RWPE1 (cell line): Measurements from ENCODE around the gene LY6G6C.
A peak's percentile ranks its signal among the peaks of the same experiment; 100 is the strongest.

Experiments
- CTCF ChIA-PET: fragments of 350-600 bp; sonication (Branson Sonifier 250); formaldehyde crosslinking; extraction: SDS; loops from one replicate; lab custom pipeline; 2021; lab: Yijun Ruan, JAX
- POLR2A ChIA-PET: fragments of 400-600 bp; formaldehyde crosslinking; extraction: SDS; loops from one replicate; lab custom pipeline; 2020; ENCODE audit warnings: antibody characterized with exemption; ENCODE audit not compliant: low non-redundant PET; lab: Yijun Ruan, JAX
- DNase-seq: peaks from one replicate; pipeline ENCODE4 v3.0.0; 2012; ENCODE audit warnings: low spot score
- H3K27ac ChIP-seq: fragments of 450-650 bp; 2 replicates; pipeline ENCODE4 v1.5.1; 2017
- TF ChIP-seq, protein P1 (sequence below): fragments of 450-650 bp; conservative IDR thresholded peaks from 2 replicates; pipeline ENCODE4 v1.5.1; 2017; ENCODE audit warnings: low read depth, mild to moderate bottlenecking

Gene LY6G6C

DNA sequence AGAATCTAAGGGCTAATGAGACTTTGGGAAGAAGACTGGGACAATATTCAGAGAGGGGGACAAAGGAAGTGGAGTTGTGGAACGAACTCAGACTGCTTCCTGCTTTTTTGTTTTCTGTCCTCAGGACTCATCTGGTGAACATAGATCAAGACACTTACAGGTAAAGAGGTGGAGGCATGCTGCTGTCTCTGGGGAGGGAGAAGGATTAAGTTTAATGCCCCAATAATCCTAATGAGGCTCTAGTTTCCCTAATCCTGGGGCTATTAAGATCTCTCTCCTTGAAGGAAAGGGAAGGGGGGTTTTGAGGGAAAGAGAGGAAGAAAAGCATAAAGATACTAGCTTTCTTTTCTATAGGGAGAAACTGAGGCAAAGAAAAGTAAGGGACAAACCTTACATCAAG lies 22.9 kb upstream of the LY6G6C start:
- no peak for DNase-seq
- CTCF ChIA-PET, result interaction anchor here (1.1 kb wide), 1 partner anchor 9 kb away, joined by 4 read pairs; no protein-coding TSS in a partner anchor
- H3K27ac ChIP-seq, result peak overlapping the region; percentile 20; the same call in 1 of the 2 replicates
- POLR2A ChIA-PET, result no interaction called here
- TF ChIP-seq, protein P1, sequence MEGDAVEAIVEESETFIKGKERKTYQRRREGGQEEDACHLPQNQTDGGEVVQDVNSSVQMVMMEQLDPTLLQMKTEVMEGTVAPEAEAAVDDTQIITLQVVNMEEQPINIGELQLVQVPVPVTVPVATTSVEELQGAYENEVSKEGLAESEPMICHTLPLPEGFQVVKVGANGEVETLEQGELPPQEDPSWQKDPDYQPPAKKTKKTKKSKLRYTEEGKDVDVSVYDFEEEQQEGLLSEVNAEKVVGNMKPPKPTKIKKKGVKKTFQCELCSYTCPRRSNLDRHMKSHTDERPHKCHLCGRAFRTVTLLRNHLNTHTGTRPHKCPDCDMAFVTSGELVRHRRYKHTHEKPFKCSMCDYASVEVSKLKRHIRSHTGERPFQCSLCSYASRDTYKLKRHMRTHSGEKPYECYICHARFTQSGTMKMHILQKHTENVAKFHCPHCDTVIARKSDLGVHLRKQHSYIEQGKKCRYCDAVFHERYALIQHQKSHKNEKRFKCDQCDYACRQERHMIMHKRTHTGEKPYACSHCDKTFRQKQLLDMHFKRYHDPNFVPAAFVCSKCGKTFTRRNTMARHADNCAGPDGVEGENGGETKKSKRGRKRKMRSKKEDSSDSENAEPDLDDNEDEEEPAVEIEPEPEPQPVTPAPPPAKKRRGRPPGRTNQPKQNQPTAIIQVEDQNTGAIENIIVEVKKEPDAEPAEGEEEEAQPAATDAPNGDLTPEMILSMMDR, result no peak

DNA sequence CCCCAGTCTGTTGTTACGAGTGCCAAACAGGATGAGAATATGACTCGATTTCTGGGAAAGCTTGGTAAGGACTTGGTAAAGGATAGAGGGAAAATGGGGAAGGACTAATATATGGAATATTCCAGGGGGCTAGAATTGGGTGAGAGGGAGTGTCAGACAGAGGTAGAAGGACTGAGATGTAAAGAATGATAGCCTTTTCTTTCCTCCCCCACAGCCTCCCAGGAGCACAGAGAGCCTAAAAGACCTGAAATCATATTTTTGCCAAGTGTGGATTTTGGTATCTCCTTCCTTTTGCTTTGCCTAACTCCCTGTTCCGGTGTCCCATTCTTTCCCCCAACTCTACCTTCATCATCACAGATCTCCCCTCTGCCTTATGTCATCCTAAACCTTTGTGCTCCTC lies 21.3 kb upstream of the LY6G6C start:
- no peak overlapping the region for H3K27ac ChIP-seq
- DNase-seq, result no peak
- ChIA-PET CTCF (interaction anchor here (0.7 kb wide), 1 partner anchor 19 kb away, joined by 4 read pairs; the partner anchor contains the start of gene MPIG6B), POLR2A (no interaction called here)
- TF ChIP-seq, protein P1, result no peak

DNA sequence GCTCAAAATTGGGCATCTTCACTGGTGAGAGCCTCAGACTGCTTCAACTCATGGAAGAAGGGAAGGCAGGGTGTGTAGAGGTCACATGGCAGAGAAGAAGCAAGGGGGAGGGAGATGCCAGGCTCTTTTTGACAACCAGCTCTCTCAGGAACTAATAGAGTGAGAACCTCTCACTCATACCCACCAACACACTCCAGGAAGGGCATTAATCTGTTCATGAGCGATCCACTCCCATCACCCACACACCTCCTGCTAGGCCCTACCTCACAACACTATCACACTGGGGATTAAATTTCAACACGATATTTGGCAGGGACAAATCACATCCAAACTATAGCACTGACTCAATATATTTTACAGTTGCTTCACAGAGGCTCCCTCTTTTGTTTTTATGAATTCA lies 20.3 kb upstream of the LY6G6C start:
- H3K27ac ChIP-seq, result no peak overlapping the region
- no peak for DNase-seq
- CTCF ChIA-PET, result interaction anchor here (0.6 to 0.7 kb wide), 2 partner anchors 22 to 70 kb away, joined by 3 to 4 read pairs; no protein-coding TSS in a partner anchor
- POLR2A ChIA-PET, result no interaction called here
- TF ChIP-seq, protein P1, result no peak

DNA sequence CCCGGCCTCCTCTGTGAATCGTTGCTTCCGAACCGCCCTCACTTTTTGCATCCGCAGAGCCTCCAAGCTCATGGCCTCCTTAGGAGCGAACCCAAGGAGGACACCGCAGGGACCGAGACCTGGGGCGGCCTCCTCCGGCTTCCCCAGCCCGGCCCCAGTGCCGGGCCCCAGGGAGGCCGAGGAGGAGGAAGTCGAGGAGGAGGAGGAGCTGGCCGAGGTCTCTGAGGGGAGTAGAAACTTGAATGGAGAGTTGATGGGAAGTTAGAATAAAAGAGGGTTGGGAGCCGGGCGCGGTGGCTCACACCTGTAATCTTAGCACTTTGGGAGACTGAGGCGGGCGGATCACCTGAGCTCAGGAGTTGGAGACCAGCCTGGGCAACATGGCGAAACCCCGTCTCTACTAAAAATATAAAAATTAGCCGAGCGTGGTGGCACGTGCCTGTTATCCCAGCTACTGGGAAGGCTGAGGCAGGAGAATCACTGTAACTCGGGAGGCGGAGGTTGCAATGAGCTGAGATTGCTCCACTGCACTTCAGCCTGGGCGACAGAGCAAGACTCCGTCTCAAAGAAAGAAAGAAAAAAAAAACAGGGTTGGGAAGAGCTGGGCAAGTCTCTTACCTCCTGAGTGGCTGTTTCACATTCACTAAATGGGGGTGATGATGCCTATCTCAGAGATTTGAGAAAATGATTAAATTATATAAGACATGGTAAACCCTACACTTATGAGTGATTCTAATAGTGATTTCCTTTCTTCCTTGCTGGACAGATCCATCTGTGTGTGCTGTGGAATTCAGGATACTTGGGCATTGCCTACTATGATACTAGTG lies 19.1 kb upstream of the LY6G6C start:
- TF ChIP-seq, protein P1, result no peak
- CTCF ChIA-PET, result interaction anchor here (0.6 to 1.7 kb wide), 2 partner anchors 29 to 46 kb away, joined by 3 to 5 read pairs; no protein-coding TSS in a partner anchor
- H3K27ac ChIP-seq, result peak overlapping the region; percentile 96
- POLR2A ChIA-PET, result no interaction called here
- DNase-seq, result peak; percentile 31

DNA sequence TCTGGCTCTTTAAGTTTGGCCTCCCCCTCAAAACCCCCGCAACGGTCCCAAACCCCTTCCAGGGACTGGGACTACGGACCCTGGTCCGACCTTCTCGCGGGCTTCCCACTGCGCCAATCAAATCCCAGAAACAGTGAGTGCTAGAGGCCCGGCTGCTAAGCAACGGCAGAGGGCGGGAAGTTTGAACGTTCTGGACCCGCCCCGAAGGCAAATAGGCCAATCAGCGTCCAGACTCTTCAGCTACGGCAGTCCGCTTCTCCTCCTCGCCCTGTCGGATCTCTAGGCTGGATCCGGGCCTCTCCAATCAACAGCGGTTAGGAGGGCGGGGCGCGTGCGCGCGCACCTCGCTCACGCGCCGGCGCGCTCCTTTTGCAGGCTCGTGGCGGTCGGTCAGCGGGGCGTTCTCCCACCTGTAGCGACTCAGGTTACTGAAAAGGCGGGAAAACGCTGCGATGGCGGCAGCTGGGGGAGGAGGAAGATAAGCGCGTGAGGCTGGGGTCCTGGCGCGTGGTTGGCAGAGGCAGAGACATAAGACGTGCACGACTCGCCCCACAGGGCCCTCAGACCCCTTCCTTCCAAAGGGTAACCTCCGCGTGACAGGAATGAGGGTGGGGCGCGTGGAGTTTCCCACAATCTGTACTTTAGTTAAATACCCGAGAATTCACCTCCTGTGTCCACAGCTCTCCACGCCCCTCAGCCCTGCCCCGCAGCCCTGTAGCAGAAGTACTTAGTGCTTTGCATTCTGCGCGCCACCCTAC lies 18.3 kb upstream of the LY6G6C start, which contains the start of gene MSH5:
Gene MSH5, plus strand, starts transcription at position 367 of the 758 bp plus-strand sequence. CDS start 462 bp downstream, outside the sequence.
- peak; percentile 99 for DNase-seq
- H3K27ac ChIP-seq, result peak within 1 kb of the TSS; percentile 96
- TF ChIP-seq, protein P1, result no peak
- POLR2A ChIA-PET, result interaction anchor here (0.6 to 0.7 kb wide), 2 partner anchors 13 to 67 kb away, joined by 3 to 4 read pairs; partner anchors contain the start of gene LSM2
- CTCF ChIA-PET, result interaction anchor here (0.6 to 1.7 kb wide), 4 partner anchors 30 to 57 kb away, joined by 3 to 5 read pairs (median 4); no protein-coding TSS in a partner anchor
